Endothelial cell of umbilical vein (primary cell): ENCODE data around the gene HSDL2. TPM values are rescaled to one million over a fixed set of nuclear protein-coding genes. Genes with fewer than 3 reads are reported as not detected.

Experiments
- BruUV-seq: library from RNA; stranded (reverse); fragments of 400-500 nt; replicated peaks from 2 replicates; lab custom pipeline; 2021; lab: Mats Ljungman, UMichigan
- CTCF ChIA-PET: fragments of 300-600, 350-600 bp; sonication (Branson Sonifier 250); formaldehyde crosslinking; loops from one replicate; lab custom pipeline; 2021; ENCODE audit warnings: antibody characterized with exemption, inconsistent platforms; lab: Charles Lee
- POLR2A ChIA-PET: fragments of 300-600, 350-600 bp; sonication (Branson Sonifier 250); formaldehyde crosslinking; loops from one replicate; lab custom pipeline; 2021; ENCODE audit warnings: antibody characterized with exemption, inconsistent platforms; lab: Charles Lee
- DNase-seq: peaks from one replicate; pipeline ENCODE4 v3.0.0-alpha.2; 2011; ENCODE audit warnings: low read depth, low spot score
- FAIRE-seq: peaks from 2 replicates; lab custom pipeline; 2011; peaks lifted over from hg19 to GRCh38; lab: Jason Lieb, UNC
- H2AFZ ChIP-seq: 2 replicates; pipeline ENCODE4 v1.6.0; 2012; ENCODE audit warnings: low read depth, low read length, control low read depth, inconsistent platforms
- H3K27ac ChIP-seq: 2 replicates; pipeline ENCODE4 v1.5.1; 2011; ENCODE audit warnings: low read depth, mild to moderate bottlenecking, control low read depth, low read length, moderate library complexity; ENCODE audit not compliant: insufficient read depth
- H3K27me3 ChIP-seq, 2 experiments: 2 replicates each; pipeline versions ENCODE4 v1.6.0 to v1.6.1; 2011; ENCODE audit warnings: low read length in 2 of 2, mixed read lengths in 1 of 2; ENCODE audit not compliant: control insufficient read depth in 2 of 2, insufficient read depth in 2 of 2
- H3K36me3 ChIP-seq, 2 experiments: 2 replicates in 1 of 2; 3 replicates in 1 of 2; pipeline ENCODE4 v1.5.1; 2011; ENCODE audit warnings: low read length in 2 of 2, mild to moderate bottlenecking in 1 of 2, moderate library complexity in 1 of 2; ENCODE audit not compliant: control insufficient read depth in 2 of 2, insufficient read depth in 2 of 2; ENCODE audit errors: extremely low read depth in 1 of 2
- H3K4me1 ChIP-seq: 3 replicates; pipeline ENCODE4 v1.5.1; 2011; ENCODE audit warnings: mild to moderate bottlenecking, low read length; ENCODE audit not compliant: control insufficient read depth, insufficient read depth; ENCODE audit errors: extremely low read depth
- H3K4me2 ChIP-seq: 2 replicates; pipeline ENCODE4 v1.6.1; 2011; ENCODE audit warnings: low read length, control low read depth, mixed read lengths; ENCODE audit not compliant: insufficient read depth
- H3K4me3 ChIP-seq, 3 experiments: fragments of 200-600 bp in 1 of 3; sonication (generic), shearing (Covaris generic) in 1 of 3; replicated peaks in 1 of 3; 2 replicates each; pipeline ENCODE4 v1.5.1; 2011 to 2016; ENCODE audit warnings: control low read depth in 3 of 3, low read length in 3 of 3, mild to moderate bottlenecking in 2 of 3, inconsistent platforms in 1 of 3, low read depth in 1 of 3, moderate library complexity in 1 of 3; ENCODE audit not compliant: insufficient read depth in 1 of 3
- H3K79me2 ChIP-seq: 2 replicates; pipeline ENCODE4 v1.6.0; 2012; ENCODE audit warnings: low read length, inconsistent platforms; ENCODE audit not compliant: control insufficient read depth, insufficient read depth
- H3K9ac ChIP-seq: replicated peaks from 2 replicates; pipeline ENCODE3; 2011; ENCODE audit warnings: low read length, control low read depth; ENCODE audit not compliant: insufficient read depth; ENCODE audit errors: extremely low read depth
- H3K9me1 ChIP-seq: replicated peaks from 3 replicates; pipeline ENCODE4 v1.6.0; 2011; ENCODE audit warnings: mild to moderate bottlenecking, low read length; ENCODE audit not compliant: control insufficient read depth, insufficient read depth; ENCODE audit errors: extremely low read depth
- H3K9me3 ChIP-seq: replicated peaks from 2 replicates; pipeline ENCODE4 v1.5.1; 2012; ENCODE audit warnings: low read length, inconsistent platforms; ENCODE audit not compliant: control insufficient read depth, insufficient read depth
- H4K20me1 ChIP-seq: replicated peaks from 2 replicates; pipeline ENCODE3; 2011; ENCODE audit warnings: mild to moderate bottlenecking, low read length; ENCODE audit not compliant: control insufficient read depth, insufficient read depth; ENCODE audit errors: extremely low read depth
- EZH2 ChIP-seq: IDR thresholded peaks from 2 replicates; pipeline ENCODE4 v1.6.1; 2012; ENCODE audit warnings: borderline replicate concordance, low read depth, mild to moderate bottlenecking, moderate library complexity, low read length, inconsistent platforms; ENCODE audit not compliant: severe bottlenecking
- FOS ChIP-seq: IDR thresholded peaks from 2 replicates; pipeline ENCODE4 v1.6.1; 2011; ENCODE audit warnings: mild to moderate bottlenecking, low read length, moderate library complexity, borderline replicate concordance; ENCODE audit not compliant: insufficient read depth
- JUN ChIP-seq: IDR thresholded peaks from 2 replicates; pipeline ENCODE4 v1.6.1; 2011; ENCODE audit warnings: borderline replicate concordance, low read depth; ENCODE audit not compliant: insufficient read length, insufficient read depth
- MYC ChIP-seq: IDR thresholded peaks from one replicate; pipeline ENCODE4 v1.6.1; 2011; ENCODE audit warnings: mild to moderate bottlenecking, low read depth, low read length
- POLR2A ChIP-seq: IDR thresholded peaks from 2 replicates; pipeline ENCODE4 v1.6.1; 2012; ENCODE audit warnings: low read depth, mild to moderate bottlenecking, control low read depth, low read length
- POLR2AphosphoS5 ChIP-seq: IDR thresholded peaks from 2 replicates; pipeline ENCODE4 v1.6.1; 2012; ENCODE audit warnings: low read depth, mild to moderate bottlenecking, control low read depth, low read length, moderate library complexity; ENCODE audit not compliant: insufficient read depth
- dilution Hi-C: fragments of 300-500 bp; cut with MboI; formaldehyde crosslinking; loops from one replicate; pipeline ENCODE4 v1.15.0; 2019; ENCODE audit warnings: low sequenced_read_pairs; ENCODE audit not compliant: extremely low pct_ligation_motif_present
- intact Hi-C: fragments of 100-400 bp; cut with micrococcal nuclease; formaldehyde crosslinking; loops from one replicate; pipeline ENCODE4 v1.10.0; 2022
- polyA plus RNA-seq, 4 experiments: library from polyadenylated mRNA; depleted of rRNA in 3 of 4; stranded (reverse) in 3 of 4; unstranded in 1 of 4; fragments of >200 nt; gene quantifications; 2 replicates each; pipeline versions ENCODE4 v1.2.1 to v1.2.3, GENCODE V29; 2011 to 2012; ENCODE audit warnings: missing spikeins in 1 of 4
- total RNA-seq: library from RNA; stranded (reverse); gene quantifications from 2 replicates; pipeline ENCODE4 v1.2.3, GENCODE V29; 2021
- TF ChIP-seq, protein P1 (sequence below): IDR thresholded peaks from 2 replicates; pipeline ENCODE4 v1.6.1; 2011; ENCODE audit not compliant: insufficient read depth, insufficient read length

Gene HSDL2
- total and polyA plus RNA-seq, 2 donors (not counting 3 experiments of a cell fraction or from before 2014, with no cell fraction given) = 5.6 to 22.1 TPM

GRCh38 chr9:112486221-112487007 is 106.5 kb downstream of the HSDL2 start, which contains the start of gene KIAA1958:
KIAA1958 (plus strand) TSS chr9:112486827; CDS start chr9:112574081, 87,254 bp downstream.
- DNase-seq = peak; percentile 58
- Histone ChIP-seq H3K9me3 (no peaks in the 10 kb centered on the region), H2AFZ (peak within 1 kb of the TSS; percentile 41), H3K79me2 (peaks cover 2% of the 10 kb centered on the region), H3K9ac (peak within 1 kb of the TSS; percentile 78), H3K4me3 (peak within 1 kb of the TSS; percentile 45 to 65 (median 53)), H3K4me1 (peaks cover 4% of the 10 kb centered on the region), H3K4me2 (peak within 1 kb of the TSS; percentile 95), H3K36me3 (no peaks in the 10 kb centered on the region), H3K27me3 (no peaks in the 10 kb centered on the region), H3K9me1 (no peaks in the 10 kb centered on the region), H4K20me1 (no peaks in the 10 kb centered on the region), H3K27ac (peak within 1 kb of the TSS; percentile 16)
- ChIA-PET POLR2A (interaction anchor here (0.8 kb wide), 1 partner anchor 107 kb away, joined by 3 read pairs; the partner anchor contains the start of gene HSDL2), CTCF (interaction anchor here (0.5 to 2.0 kb wide), 7 partner anchors 10 to 1018 kb away, joined by 3 to 9 read pairs (median 3); no protein-coding TSS in a partner anchor)
- peak; percentile 52 for FAIRE-seq
- TSS peak; percentile 70 for BruUV-seq
- TF ChIP-seq JUN = no peak
- TF ChIP-seq EZH2 = no peak
- TF ChIP-seq POLR2A = peak; percentile 66
- TF ChIP-seq, protein P1, sequence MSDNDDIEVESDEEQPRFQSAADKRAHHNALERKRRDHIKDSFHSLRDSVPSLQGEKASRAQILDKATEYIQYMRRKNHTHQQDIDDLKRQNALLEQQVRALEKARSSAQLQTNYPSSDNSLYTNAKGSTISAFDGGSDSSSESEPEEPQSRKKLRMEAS = no peak
- TF ChIP-seq POLR2AphosphoS5 = peak; percentile 72
- no peak for TF ChIP-seq FOS
- TF ChIP-seq MYC = no peak
- dilution Hi-C loops = no loop called here
- intact Hi-C loops = loop anchor here (2.0 to 5.0 kb wide), 2 partner anchors 109 to 230 kb away; no protein-coding TSS in a partner anchor
